Right atrium auricular region (tissue), 2 donors: ENCODE measurements around the gene URGCP. TPM values are rescaled to one million over a fixed set of nuclear protein-coding genes. Genes with fewer than 3 reads are reported as not detected.
A peak's percentile ranks its signal among the peaks of the same experiment; 100 is the strongest.
"Not testable (repeated sequence)": the region's sequence is repeated elsewhere in the genome, so short reads cannot be mapped to it uniquely, and the experiment has no call there.

ENCODE experiments used
- DNase-seq: peaks from one replicate; pipeline ENCODE4 v3.0.0-alpha.2; 2019; ENCODE audit warnings: low spot score
- H3K27ac ChIP-seq, 2 donors: fragments of 200-600 bp; sonication (generic); 1 replicate in 1 of 2; 2 replicates in 1 of 2; pipeline ENCODE4 v1.5.1; 2016 to 2019
- H3K27me3 ChIP-seq, 2 donors: fragments of 200-600 bp; sonication (generic); one replicate each; pipeline versions ENCODE4 v1.5.1 to v1.6.0; 2017 to 2019
- H3K36me3 ChIP-seq: fragments of 200-600 bp; sonication (generic); one replicate; pipeline ENCODE4 v1.5.1; 2016
- H3K4me1 ChIP-seq, 2 donors: fragments of 200-600 bp; sonication (generic); one replicate each; pipeline versions ENCODE4 v1.5.1 to v1.6.0; 2017 to 2019
- H3K4me3 ChIP-seq, 2 donors: fragments of 200-600 bp; sonication (generic); 1 replicate in 1 of 2; 2 replicates in 1 of 2; pipeline ENCODE4 v1.5.1; 2017 to 2019; ENCODE audit warnings: mild to moderate bottlenecking in 1 of 2, moderate library complexity in 1 of 2
- H3K9me3 ChIP-seq, 2 donors: fragments of 200-600 bp; sonication (generic); one replicate each; pipeline ENCODE4 v1.5.1; 2019
- CTCF ChIP-seq, 2 donors: fragments of 200-600 bp; sonication (generic); IDR thresholded peaks; one replicate each; pipeline ENCODE4 v1.5.1; 2019; ENCODE audit warnings: antibody characterized with exemption in 2 of 2
- total RNA-seq, 2 donors: library from RNA; depleted of rRNA; stranded (reverse); fragments of >200 nt; gene quantifications; one replicate each; pipeline ENCODE4 v1.1.0, GENCODE V29; 2016

Gene URGCP
- total RNA-seq, 2 donors from 2014 or later: 26.4 to 30.9 TPM

GRCh38 chr7:43914795-43915194 lies 8.4 kb upstream of the URGCP start:
- no peaks in the 10 kb centered on the region for H3K36me3 ChIP-seq
- no peaks in the 10 kb centered on the region for H3K9me3 ChIP-seq
- no peak for TF ChIP-seq CTCF (IDR thresholded peaks at IDR 0.05)
- DNase-seq: no peak
- no peaks in the 10 kb centered on the region for H3K4me1 ChIP-seq
- no peak overlapping the region for H3K4me3 ChIP-seq
- H3K27ac ChIP-seq: no peak overlapping the region
- no peaks in the 10 kb centered on the region for H3K27me3 ChIP-seq

- no peak for DNase-seq
- peak overlapping the region; percentile 88 to 89 for H3K27ac ChIP-seq
- no peaks in the 10 kb centered on the region for H3K27me3 ChIP-seq
- no peaks in the 10 kb centered on the region for H3K9me3 ChIP-seq
- H3K4me3 ChIP-seq: peak overlapping the region; percentile 78 to 80
- TF ChIP-seq CTCF (IDR thresholded peaks at IDR 0.05): no peak
- peaks cover 0 to 36% of the 10 kb centered on the region in 2 donors for H3K4me1 ChIP-seq
- no peaks in the 10 kb centered on the region for H3K36me3 ChIP-seq
Measured at GRCh38 chr7:43905956-43906330, 453 bp downstream of the URGCP start.

GRCh38 chr7:43905209-43905946 lies 1.0 kb downstream of the URGCP start:
- DNase-seq: no peak
- peaks cover 0 to 41% of the 10 kb centered on the region in 2 donors for H3K4me1 ChIP-seq
- no peak for TF ChIP-seq CTCF (IDR thresholded peaks at IDR 0.05)

GRCh38 chr7:43904533-43905208 lies 1.7 kb downstream of the URGCP start:
- peaks cover 0 to 41% of the 10 kb centered on the region in 2 donors for H3K4me1 ChIP-seq
- H3K9me3 ChIP-seq: no peaks in the 10 kb centered on the region
- H3K4me3 ChIP-seq: no peak overlapping the region
- no peak for TF ChIP-seq CTCF (IDR thresholded peaks at IDR 0.05)
- no peaks in the 10 kb centered on the region for H3K27me3 ChIP-seq
- no peak for DNase-seq
- peak overlapping the region; percentile 88 to 89 for H3K27ac ChIP-seq
- no peaks in the 10 kb centered on the region for H3K36me3 ChIP-seq

More at GRCh38 chr7:43905209-43905946, 1.0 kb downstream of the URGCP start:
- Histone ChIP-seq H3K27me3 (no peaks in the 10 kb centered on the region), H3K4me3 (peak overlapping the region; percentile 78 to 80), H3K9me3 (no peaks in the 10 kb centered on the region), H3K27ac (peak overlapping the region; percentile 88 to 89), H3K36me3 (no peaks in the 10 kb centered on the region)

GRCh38 chr7:43902542-43903054 lies 3.8 kb downstream of the URGCP start:
- Histone ChIP-seq H3K27ac (no peak overlapping the region), H3K27me3 (no peaks in the 10 kb centered on the region), H3K4me1 (peaks cover 0 to 46% of the 10 kb centered on the region in 2 donors), H3K36me3 (no peaks in the 10 kb centered on the region), H3K9me3 (no peaks in the 10 kb centered on the region), H3K4me3 (no peak overlapping the region)
- DNase-seq: no peak
- no peak for TF ChIP-seq CTCF (IDR thresholded peaks at IDR 0.05)

- not testable (repeated sequence) for H3K27ac ChIP-seq, DNase-seq, H3K4me3 ChIP-seq, H3K9me3 ChIP-seq, H3K27me3 ChIP-seq, H3K36me3 ChIP-seq
- H3K4me1 ChIP-seq: peaks cover 0 to 28% of the 10 kb centered on the region in 2 donors
Measured at GRCh38 chr7:43898571-43898970, 7.8 kb downstream of the URGCP start.
